PC-3 (cell line): ENCODE data around the gene SEL1L. TPM values are rescaled to one million over a fixed set of nuclear protein-coding genes. Genes with fewer than 3 reads are reported as not detected.

Source experiments
- ATAC-seq: fragments of 200-7000 bp; cut with Tn5 transposase; 2 replicates; pipeline ENCODE4 v1.9.1; 2020; ENCODE audit warnings: mild to moderate bottlenecking, moderate library complexity
- BruUV-seq: library from RNA; stranded (reverse); fragments of 400-500 nt; replicated peaks from 2 replicates; lab custom pipeline; 2021; lab: Mats Ljungman, UMichigan
- CTCF ChIA-PET: fragments of 300-600 bp; sonication (Branson Sonifier 250); formaldehyde crosslinking; loops from one replicate; lab custom pipeline; 2022; ENCODE audit warnings: antibody characterized with exemption; lab: Charles Lee
- POLR2A ChIA-PET: fragments of 300-600 bp; sonication (Branson Sonifier 250); formaldehyde crosslinking; loops from one replicate; lab custom pipeline; 2022; ENCODE audit warnings: antibody characterized with exemption; ENCODE audit not compliant: unreplicated experiment; lab: Charles Lee
- DNase-seq: peaks from one replicate; pipeline ENCODE4 v3.0.0-alpha.2; 2015
- H2AFZ ChIP-seq: fragments of 300-600 bp; sonication (generic); 2 replicates; pipeline ENCODE4 v1.6.0; 2016; ENCODE audit warnings: antibody characterized with exemption, low read length
- H3F3A ChIP-seq: fragments of 300-600 bp; sonication (generic); one replicate; pipeline ENCODE4 v1.6.0; 2017; ENCODE audit warnings: antibody characterized with exemption, low read length, control low read depth, mild to moderate bottlenecking; ENCODE audit not compliant: unreplicated experiment
- H3K27ac ChIP-seq: fragments of 300-600 bp; sonication (generic); 2 replicates; pipeline ENCODE4 v1.5.1; 2016; ENCODE audit warnings: mild to moderate bottlenecking, low read length
- H3K27me3 ChIP-seq: fragments of 300-600 bp; sonication (generic); 2 replicates; pipeline ENCODE4 v1.6.1; 2016; ENCODE audit warnings: low read length, mixed read lengths
- H3K36me3 ChIP-seq: fragments of 300-600 bp; sonication (generic); 2 replicates; pipeline ENCODE4 v1.6.1; 2016; ENCODE audit warnings: low read depth, mixed run types, low read length, mixed read lengths
- H3K4me1 ChIP-seq: fragments of 300-600 bp; sonication (generic); 2 replicates; pipeline ENCODE4 v1.5.1; 2016; ENCODE audit warnings: low read length; ENCODE audit not compliant: insufficient read depth
- H3K4me2 ChIP-seq: fragments of 300-600 bp; sonication (generic); 2 replicates; pipeline ENCODE4 v1.6.0; 2016; ENCODE audit warnings: low read length
- H3K4me3 ChIP-seq: fragments of 300-600 bp; sonication (generic); 2 replicates; pipeline ENCODE4 v1.5.1; 2016; ENCODE audit warnings: mild to moderate bottlenecking, low read length, mixed read lengths
- H3K79me2 ChIP-seq: fragments of 300-600 bp; sonication (generic); 2 replicates; pipeline ENCODE4 v1.6.1; 2017; ENCODE audit warnings: low read length, mixed read lengths
- H3K9ac ChIP-seq: fragments of 300-600 bp; sonication (generic); 2 replicates; pipeline ENCODE4 v1.6.0; 2016; ENCODE audit warnings: mild to moderate bottlenecking, low read length
- H3K9me2 ChIP-seq: fragments of 300-600 bp; sonication (generic); replicated peaks from 2 replicates; pipeline ENCODE4 v1.6.1; 2016; ENCODE audit warnings: mixed run types, low read length, mixed read lengths
- H3K9me3 ChIP-seq: fragments of 300-600 bp; sonication (generic); 2 replicates; pipeline ENCODE4 v1.6.1; 2016; ENCODE audit warnings: low read length, mixed read lengths
- H4K20me1 ChIP-seq: fragments of 300-600 bp; sonication (generic); 2 replicates; pipeline ENCODE4 v1.6.1; 2016; ENCODE audit warnings: low read length, mixed read lengths
- CTCF ChIP-seq: fragments of 300-600 bp; sonication (generic); conservative IDR thresholded peaks from 2 replicates; pipeline ENCODE4 v1.5.1; 2017; ENCODE audit warnings: antibody characterized with exemption, low read depth, mild to moderate bottlenecking, low read length
- EZH2 ChIP-seq: fragments of 300-600 bp; sonication (generic); IDR thresholded peaks from one replicate; pipeline ENCODE4 v1.6.1; 2017; ENCODE audit warnings: antibody characterized with exemption, mild to moderate bottlenecking, low read length; ENCODE audit not compliant: unreplicated experiment
- EZH2phosphoT487 ChIP-seq: fragments of 300-600 bp; sonication (generic); IDR thresholded peaks from 2 replicates; pipeline ENCODE4 v1.6.1; 2018; ENCODE audit warnings: mild to moderate bottlenecking, antibody characterized with exemption, low read length, borderline replicate concordance
- intact Hi-C: fragments of 100-400 bp; cut with micrococcal nuclease; formaldehyde crosslinking; loops from 2 replicates; pipeline ENCODE4 v1.9.0; 2023
- total RNA-seq: library from RNA; depleted of rRNA; stranded (reverse); fragments of >200 nt; gene quantifications from 2 replicates; pipeline ENCODE4 v1.2.3, GENCODE V29; 2014

SEL1L gene
- total RNA-seq, 1 experiment from 2014 or later: 46.9 TPM

- Histone ChIP-seq H3K79me2 (no peaks in the 10 kb centered on the region), H3F3A (no peaks in the 10 kb centered on the region), H3K36me3 (no peaks in the 10 kb centered on the region), H3K9ac (peak overlapping the region; percentile 42), H3K9me3 (no peaks in the 10 kb centered on the region), H3K4me1 (peaks cover 13% of the 10 kb centered on the region), H3K4me3 (peak overlapping the region; percentile 86), H3K4me2 (peak overlapping the region; percentile 99), H4K20me1 (no peaks in the 10 kb centered on the region), H2AFZ (peak overlapping the region; percentile 47), H3K27me3 (peaks cover 15% of the 10 kb centered on the region; the same call in 1 of the 2 replicates), H3K27ac (no peak overlapping the region), H3K9me2 (no peaks in the 10 kb centered on the region)
- no peak for TF ChIP-seq EZH2phosphoT487
- TF ChIP-seq EZH2: no peak
- TF ChIP-seq CTCF: no peak
- peak; percentile 57 for DNase-seq
- intact Hi-C loops: loop anchor here (1.0 to 5.0 kb wide), 3 partner anchors 35 to 113 kb away; partner anchors contain the start of gene STON2
- POLR2A ChIA-PET: interaction anchor here (0.5 to 1.3 kb wide), 2 partner anchors 34 to 111 kb away, joined by 3 to 6 read pairs; no protein-coding TSS in a partner anchor
- peak; percentile 54 for ATAC-seq
- BruUV-seq: no TSS peak
- CTCF ChIA-PET: interaction anchor here (1.1 to 1.8 kb wide), 3 partner anchors 29 to 166 kb away, joined by 4 to 9 read pairs (median 4); partner anchors contain the start of gene STON2
Observed at GRCh38 chr14:81435391-81436295, 98.0 kb downstream of the SEL1L start.

GRCh38 chr14:81435048-81435390, 98.6 kb downstream of the SEL1L start:
- CTCF ChIA-PET: interaction anchor here (1.5 to 1.8 kb wide), 2 partner anchors 35 to 166 kb away, joined by 4 to 9 read pairs; partner anchors contain the start of gene STON2
- peak overlapping the region; percentile 42; the same call in 1 of the 2 replicates for H3K9ac ChIP-seq

More at GRCh38 chr14:81435048-81435390, 98.6 kb downstream of the SEL1L start:
- no peaks in the 10 kb centered on the region for H3K9me2 ChIP-seq
- H3K79me2 ChIP-seq: no peaks in the 10 kb centered on the region
- peaks cover 9% of the 10 kb centered on the region; the same call in 1 of the 2 replicates for H3K27me3 ChIP-seq
- ATAC-seq (no peak), DNase-seq (no peak)
- H2AFZ ChIP-seq: peak overlapping the region; percentile 47
- no peaks in the 10 kb centered on the region for H3K36me3 ChIP-seq
- POLR2A ChIA-PET: interaction anchor here (0.5 to 1.3 kb wide), 2 partner anchors 33 to 111 kb away, joined by 3 to 6 read pairs; no protein-coding TSS in a partner anchor
- H3K4me2 ChIP-seq: peak overlapping the region; percentile 99
- BruUV-seq: TSS peak; percentile 44
- intact Hi-C loops: loop anchor here (1.0 to 5.0 kb wide), 2 partner anchors 35 to 113 kb away; partner anchors contain the start of gene STON2
- H3F3A ChIP-seq: no peaks in the 10 kb centered on the region
- TF ChIP-seq EZH2phosphoT487 (no peak), CTCF (no peak), EZH2 (no peak)
- peaks cover 13% of the 10 kb centered on the region for H3K4me1 ChIP-seq
- H3K4me3 ChIP-seq: peak overlapping the region; percentile 86
- no peaks in the 10 kb centered on the region for H4K20me1 ChIP-seq
- no peaks in the 10 kb centered on the region for H3K9me3 ChIP-seq
- H3K27ac ChIP-seq: no peak overlapping the region
